Measurements from ENCODE around the gene TAS2R3. TPM values are rescaled to one million over a fixed set of nuclear protein-coding genes. Genes with fewer than 3 reads are reported as not detected.

The TAS2R3 gene, protein sequence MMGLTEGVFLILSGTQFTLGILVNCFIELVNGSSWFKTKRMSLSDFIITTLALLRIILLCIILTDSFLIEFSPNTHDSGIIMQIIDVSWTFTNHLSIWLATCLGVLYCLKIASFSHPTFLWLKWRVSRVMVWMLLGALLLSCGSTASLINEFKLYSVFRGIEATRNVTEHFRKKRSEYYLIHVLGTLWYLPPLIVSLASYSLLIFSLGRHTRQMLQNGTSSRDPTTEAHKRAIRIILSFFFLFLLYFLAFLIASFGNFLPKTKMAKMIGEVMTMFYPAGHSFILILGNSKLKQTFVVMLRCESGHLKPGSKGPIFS
- not detected in 5 replicates for total RNA-seq (2022; extraction: Qiagen RNA extraction; ENCODE audit: low read depth)

GRCh38 chr7:141763797-141764196, at the start of gene TAS2R3:
TAS2R3 (plus strand) TSS chr7:141764097; CDS start chr7:141764159, 62 bp downstream.

GRCh38 chr7:141737836-141738591, 25.9 kb upstream of the TAS2R3 start, which contains the start of gene SSBP1:
SSBP1 (plus strand) TSS chr7:141738358; CDS start chr7:141739167, 809 bp downstream.

DNA sequence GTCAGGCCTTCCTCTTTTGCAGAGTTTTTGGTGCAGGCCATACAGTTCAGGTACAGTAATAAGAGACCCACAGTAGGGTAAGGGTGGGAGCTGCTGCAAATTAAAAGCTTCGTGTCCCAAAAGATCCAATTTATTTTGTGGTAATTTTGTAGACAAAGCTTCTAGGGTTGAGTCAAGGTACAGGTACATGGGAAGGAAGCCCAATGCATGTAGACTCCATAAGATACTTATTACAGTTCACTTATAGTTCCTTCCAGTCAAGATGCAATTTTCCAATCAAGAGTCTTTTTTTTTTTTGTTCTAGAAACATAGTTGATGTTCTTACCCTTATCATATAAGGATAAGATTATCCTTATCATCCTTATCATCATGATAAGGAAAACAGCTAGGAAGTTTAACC, 12.5 kb downstream of the TAS2R3 start, which contains the start of gene TAS2R4:
Gene TAS2R4 (plus strand): TSS at position 301 of the 400 bp plus-strand sequence. CDS start 1,815 bp downstream, outside the sequence.

GRCh38 chr7:141789917-141790316, 26.0 kb downstream of the TAS2R3 start, which contains the start of gene TAS2R5:
TAS2R5 (plus strand) TSS chr7:141790217; CDS start chr7:141790362, 145 bp downstream.

Other genes starting within 250 kb of the TAS2R3 start
- gene AGK, start 212.7 kb upstream of the TAS2R3 start, total RNA-seq (2022; extraction: Qiagen RNA extraction; ENCODE audit: low read depth): 27.1 to 39.4 TPM (median 29.1 TPM) in 5 replicates
- gene DENND11, start 61.9 kb upstream of the TAS2R3 start, total RNA-seq (2022; extraction: Qiagen RNA extraction; ENCODE audit: low read depth): 4.9 to 7.3 TPM (median 6.6 TPM) in 5 replicates
- not detected in 5 replicates for gene WEE2, start 55.7 kb upstream of the TAS2R3 start, total RNA-seq (2022; extraction: Qiagen RNA extraction; ENCODE audit: low read depth)
- 253 to 392 TPM (median 278 TPM) in 5 replicates for gene SSBP1, start 25.7 kb upstream of the TAS2R3 start, total RNA-seq (2022; extraction: Qiagen RNA extraction; ENCODE audit: low read depth)
- gene TAS2R4, start 12.6 kb downstream of the TAS2R3 start, total RNA-seq (2022; extraction: Qiagen RNA extraction; ENCODE audit: low read depth): 0.11 to 0.20 TPM (median 0.18 TPM) in 5 replicates
- 0.33 to 0.65 TPM (median 0.47 TPM) in 4 of 5 replicates, not detected in the other for gene TAS2R5, start 26.1 kb downstream of the TAS2R3 start, total RNA-seq (2022; extraction: Qiagen RNA extraction; ENCODE audit: low read depth)
- gene PRSS37, start 77.4 kb downstream of the TAS2R3 start, total RNA-seq (2022; extraction: Qiagen RNA extraction; ENCODE audit: low read depth): not detected in 5 replicates
- not detected in 5 replicates for gene OR9A4, start 152.3 kb downstream of the TAS2R3 start, total RNA-seq (2022; extraction: Qiagen RNA extraction; ENCODE audit: low read depth)
- gene CLEC5A, start 182.9 kb downstream of the TAS2R3 start, total RNA-seq (2022; extraction: Qiagen RNA extraction; ENCODE audit: low read depth): not detected in 5 replicates
- not detected in 5 replicates for gene TAS2R38, start 209.7 kb downstream of the TAS2R3 start, total RNA-seq (2022; extraction: Qiagen RNA extraction; ENCODE audit: low read depth)
- gene MGAM, start 231.8 kb downstream of the TAS2R3 start, total RNA-seq (2022; extraction: Qiagen RNA extraction; ENCODE audit: low read depth): 0.33 to 0.67 TPM (median 0.53 TPM) in 5 replicates